Activated CD4-positive, alpha-beta T cell treated with anti-CD3 and anti-CD28 coated beads, Interleukin-2, amount 10 ng/mL, durations not matched to agents 24 days and 14 days (primary cell): ENCODE measurements around the gene CIDEB. TPM values are rescaled to one million over a fixed set of nuclear protein-coding genes. Genes with fewer than 3 reads are reported as not detected.

Source experiments
- DNase-seq: peaks from one replicate; pipeline ENCODE4 v3.0.0; 2022
- H3K27ac Mint-ChIP-seq: one replicate; pipeline ENCODE4 v1.8.0; 2022; ENCODE audit warnings: mild to moderate bottlenecking, mixed read lengths
- H3K27me3 Mint-ChIP-seq: one replicate; pipeline ENCODE4 v1.8.0; 2022; ENCODE audit warnings: mixed read lengths
- H3K36me3 Mint-ChIP-seq: one replicate; pipeline ENCODE4 v1.8.0; 2022; ENCODE audit warnings: low read depth, mild to moderate bottlenecking, mixed read lengths
- H3K4me1 Mint-ChIP-seq: one replicate; pipeline ENCODE4 v1.8.0; 2021; ENCODE audit warnings: mixed read lengths
- H3K4me3 Mint-ChIP-seq: one replicate; pipeline ENCODE4 v1.8.0; 2022; ENCODE audit warnings: mild to moderate bottlenecking, moderate library complexity, mixed read lengths
- H3K9me3 Mint-ChIP-seq: one replicate; pipeline ENCODE4 v1.8.0; 2021; ENCODE audit warnings: mixed read lengths
- intact Hi-C: fragments of 100-400 bp; cut with micrococcal nuclease; formaldehyde crosslinking; loops from one replicate; pipeline ENCODE4 v1.15.1; 2023
- total RNA-seq: library from RNA; stranded (reverse); gene quantifications from 2 replicates; pipeline ENCODE4 v1.2.3, GENCODE V29; 2022

CIDEB gene
- total RNA-seq, 1 donor from 2014 or later, result 22.2 TPM

DNA sequence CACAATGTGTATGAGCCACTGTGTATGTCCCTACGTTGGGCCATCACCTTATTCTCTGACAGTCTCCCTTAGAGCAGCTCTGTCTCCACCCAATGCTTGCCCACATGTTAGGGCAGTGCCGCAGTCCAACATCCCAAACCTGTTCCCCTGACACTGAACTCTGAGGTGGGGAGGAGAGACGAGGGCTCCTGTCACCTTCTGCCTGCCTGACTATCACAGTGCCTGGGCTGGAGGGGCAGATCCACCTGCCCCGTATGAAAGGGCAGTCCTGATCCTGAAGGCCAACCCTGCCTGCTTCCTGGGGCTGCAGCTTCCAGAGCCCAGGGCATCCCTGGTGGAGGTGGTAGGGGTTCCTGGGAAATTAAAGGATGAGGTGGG lies 47.0 kb downstream of the CIDEB start:
- no peak for DNase-seq
- H3K36me3 Mint-ChIP-seq, result peaks cover 11% of the 10 kb centered on the region
- H3K27me3 Mint-ChIP-seq, result no peaks in the 10 kb centered on the region
- H3K27ac Mint-ChIP-seq, result no peak overlapping the region
- no peaks in the 10 kb centered on the region for H3K9me3 Mint-ChIP-seq
- no peaks in the 10 kb centered on the region for H3K4me1 Mint-ChIP-seq
- H3K4me3 Mint-ChIP-seq, result no peak overlapping the region
- intact Hi-C loops, result no loop called here

DNA sequence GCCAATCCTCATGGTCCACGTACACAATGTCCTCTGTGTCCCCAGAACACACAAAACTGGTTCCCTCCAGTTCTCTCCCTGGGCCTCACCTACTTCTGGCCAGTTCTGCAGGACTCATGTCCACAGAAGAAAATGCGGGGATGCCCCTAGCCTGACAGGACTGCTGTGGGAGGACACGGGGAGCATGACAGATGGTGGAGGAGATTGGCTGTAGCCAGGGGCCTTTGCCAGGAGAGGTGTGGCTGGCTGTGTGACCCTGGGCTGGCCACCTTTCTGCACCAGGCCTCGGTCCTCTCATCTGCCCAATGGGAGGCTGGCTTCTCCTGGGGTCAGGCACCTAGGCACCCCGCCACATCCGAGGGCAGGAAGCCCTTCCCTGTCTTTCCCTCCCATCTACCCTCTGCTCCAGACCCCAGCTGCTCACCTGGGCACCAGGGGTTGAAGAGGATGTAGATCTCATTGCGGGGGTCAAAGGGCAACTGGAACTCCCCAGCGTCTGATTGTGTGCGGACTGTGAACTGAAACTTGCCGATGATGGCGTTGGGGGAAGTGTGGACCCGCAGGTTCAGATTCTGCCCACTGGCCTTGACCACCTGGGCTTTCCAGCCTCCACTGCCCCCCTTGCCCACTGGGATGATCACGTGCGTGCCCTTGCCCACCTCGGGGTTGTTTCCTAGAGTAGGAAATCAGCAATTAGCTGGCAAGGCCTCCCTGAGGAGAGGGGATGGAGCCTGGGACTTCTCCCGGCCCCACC lies 47.6 kb downstream of the CIDEB start:
- Mint-ChIP-seq H3K27ac (no peak overlapping the region), H3K36me3 (peaks cover 10% of the 10 kb centered on the region)
- intact Hi-C loops, result no loop called here

DNA sequence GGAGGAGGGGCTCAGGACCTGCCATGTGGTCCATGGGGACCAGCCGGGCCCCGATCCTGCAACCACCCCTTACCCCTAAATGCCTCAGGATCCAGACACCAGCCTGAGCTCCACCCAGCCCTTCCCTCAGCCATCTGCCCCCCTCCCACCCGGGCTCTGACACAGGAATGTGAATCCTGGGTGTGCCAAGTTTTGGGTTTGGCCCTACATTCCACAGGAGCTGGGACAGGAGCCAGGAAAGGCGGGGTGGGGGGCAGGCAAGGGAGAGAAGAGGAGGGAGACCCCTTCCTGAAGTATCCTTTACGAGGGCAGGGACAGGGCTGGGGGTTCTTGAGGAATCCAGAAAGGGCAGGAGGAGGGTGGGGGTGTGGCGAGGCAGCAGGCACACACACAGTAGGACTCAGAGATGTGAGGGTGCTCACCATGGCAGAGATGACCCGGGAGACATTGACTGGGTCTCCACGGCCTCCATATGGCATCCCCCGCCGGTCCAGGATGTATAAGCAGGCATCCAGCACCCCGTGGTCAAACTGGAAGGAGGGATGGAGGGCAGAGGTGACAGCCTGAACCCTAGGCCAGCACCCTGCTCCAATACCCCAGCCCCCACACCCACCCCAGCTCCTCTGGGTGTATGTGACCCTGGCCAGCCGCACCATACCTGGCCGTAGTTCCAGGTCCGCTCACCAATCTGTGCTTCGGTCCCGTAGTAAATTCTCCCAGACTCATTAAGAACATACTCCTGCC lies 48.3 kb downstream of the CIDEB start:
- intact Hi-C loops, result no loop called here

More for the DNA sequence above, 47.6 kb downstream of the CIDEB start:
- DNase-seq, result no peak
- Mint-ChIP-seq H3K27me3 (no peaks in the 10 kb centered on the region), H3K9me3 (no peaks in the 10 kb centered on the region), H3K4me1 (no peaks in the 10 kb centered on the region), H3K4me3 (no peak overlapping the region)

DNA sequence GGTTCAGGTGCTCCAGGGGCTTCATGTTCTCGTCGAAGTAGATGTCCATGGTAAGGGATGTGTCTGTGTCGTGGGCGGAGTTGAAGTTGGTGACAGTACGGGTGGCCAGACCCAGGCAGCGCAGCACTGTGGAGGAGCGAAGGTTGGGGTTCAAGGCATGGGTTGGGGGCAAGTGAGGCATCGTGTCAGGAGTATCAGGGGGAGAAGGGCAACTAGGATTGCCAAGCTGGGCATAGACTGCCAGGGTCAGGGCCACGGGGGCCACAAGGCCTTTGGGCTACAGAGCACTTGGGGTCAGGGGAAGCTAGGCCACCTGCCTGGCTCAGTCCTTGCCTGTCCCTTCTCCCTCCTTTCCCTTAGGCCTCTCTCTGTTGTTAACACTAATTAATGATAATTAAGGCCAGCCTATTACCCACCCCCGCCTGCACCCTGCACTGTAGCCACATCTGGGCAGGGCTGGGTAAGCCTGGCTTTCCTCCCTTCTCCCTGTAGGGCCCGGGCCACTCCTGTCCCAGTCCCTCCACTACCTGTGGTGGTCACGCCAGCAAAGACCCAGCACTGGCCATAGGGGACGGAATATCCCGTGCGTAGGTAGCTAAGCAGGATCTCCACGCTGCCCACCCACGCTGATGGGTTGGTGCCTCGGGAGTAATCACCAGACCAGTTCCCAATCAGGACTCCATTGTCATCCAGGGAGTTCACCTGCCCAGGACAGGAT lies 49.1 kb downstream of the CIDEB start:
- intact Hi-C loops, result no loop called here
- H3K27ac Mint-ChIP-seq, result no peak overlapping the region
- no peaks in the 10 kb centered on the region for H3K4me1 Mint-ChIP-seq
- H3K4me3 Mint-ChIP-seq, result no peak overlapping the region
- DNase-seq, result no peak
- H3K36me3 Mint-ChIP-seq, result peaks cover 14% of the 10 kb centered on the region
- H3K9me3 Mint-ChIP-seq, result no peaks in the 10 kb centered on the region
- no peaks in the 10 kb centered on the region for H3K27me3 Mint-ChIP-seq

More for the DNA sequence above, 48.3 kb downstream of the CIDEB start:
- Mint-ChIP-seq H3K27ac (no peak overlapping the region), H3K27me3 (no peaks in the 10 kb centered on the region), H3K4me3 (no peak overlapping the region), H3K4me1 (no peaks in the 10 kb centered on the region), H3K9me3 (no peaks in the 10 kb centered on the region), H3K36me3 (peaks cover 9% of the 10 kb centered on the region)
- DNase-seq, result no peak

DNA sequence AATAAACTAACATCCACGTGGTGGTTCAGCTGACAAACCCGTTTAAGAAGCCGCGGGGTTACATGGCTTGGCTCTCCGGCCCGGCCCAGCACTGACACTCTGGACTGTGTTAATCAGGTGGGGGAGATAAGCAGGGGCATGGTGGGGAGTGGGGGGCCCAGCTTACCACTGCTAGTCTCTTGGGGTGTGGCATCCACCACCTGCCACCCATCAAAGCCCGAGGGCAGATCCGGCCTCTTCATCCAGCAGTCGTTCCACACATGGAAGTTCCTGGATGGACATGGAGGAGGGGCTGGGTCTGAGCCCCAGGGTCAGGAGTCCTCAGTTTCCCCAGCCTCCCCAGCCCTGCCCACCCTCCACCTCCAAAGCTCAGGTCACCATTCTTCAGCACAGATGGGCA lies 49.7 kb downstream of the CIDEB start:
- Mint-ChIP-seq H3K9me3 (no peaks in the 10 kb centered on the region), H3K36me3 (peaks cover 14% of the 10 kb centered on the region), H3K4me1 (no peaks in the 10 kb centered on the region), H3K27me3 (no peaks in the 10 kb centered on the region), H3K27ac (no peak overlapping the region), H3K4me3 (no peak overlapping the region)
- no peak for DNase-seq
- intact Hi-C loops, result no loop called here

DNA sequence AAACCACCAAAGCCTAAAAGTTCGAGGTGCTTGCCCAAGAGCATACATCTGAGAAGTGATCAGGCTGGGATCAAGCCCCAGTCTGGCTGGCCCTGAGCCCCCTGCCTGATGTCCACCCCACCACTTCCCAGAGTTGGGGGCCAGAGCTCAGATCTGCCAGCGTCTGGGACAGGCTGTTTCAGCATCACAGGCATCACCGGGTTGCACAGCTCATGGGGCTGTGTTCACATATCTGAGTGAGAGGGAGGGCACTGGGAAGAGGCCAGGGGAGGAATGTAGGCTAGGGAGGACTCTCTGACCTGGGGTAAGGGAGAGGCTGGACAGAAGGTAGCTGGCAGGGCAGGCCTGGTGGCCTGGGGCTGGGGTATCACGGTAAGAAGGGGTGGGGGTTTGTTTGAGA lies 50.8 kb downstream of the CIDEB start:
- Mint-ChIP-seq H3K4me1 (no peaks in the 10 kb centered on the region), H3K36me3 (peaks cover 11% of the 10 kb centered on the region), H3K27ac (no peak overlapping the region), H3K4me3 (no peak overlapping the region), H3K27me3 (no peaks in the 10 kb centered on the region), H3K9me3 (no peaks in the 10 kb centered on the region)
- no peak for DNase-seq
- intact Hi-C loops, result no loop called here

DNA sequence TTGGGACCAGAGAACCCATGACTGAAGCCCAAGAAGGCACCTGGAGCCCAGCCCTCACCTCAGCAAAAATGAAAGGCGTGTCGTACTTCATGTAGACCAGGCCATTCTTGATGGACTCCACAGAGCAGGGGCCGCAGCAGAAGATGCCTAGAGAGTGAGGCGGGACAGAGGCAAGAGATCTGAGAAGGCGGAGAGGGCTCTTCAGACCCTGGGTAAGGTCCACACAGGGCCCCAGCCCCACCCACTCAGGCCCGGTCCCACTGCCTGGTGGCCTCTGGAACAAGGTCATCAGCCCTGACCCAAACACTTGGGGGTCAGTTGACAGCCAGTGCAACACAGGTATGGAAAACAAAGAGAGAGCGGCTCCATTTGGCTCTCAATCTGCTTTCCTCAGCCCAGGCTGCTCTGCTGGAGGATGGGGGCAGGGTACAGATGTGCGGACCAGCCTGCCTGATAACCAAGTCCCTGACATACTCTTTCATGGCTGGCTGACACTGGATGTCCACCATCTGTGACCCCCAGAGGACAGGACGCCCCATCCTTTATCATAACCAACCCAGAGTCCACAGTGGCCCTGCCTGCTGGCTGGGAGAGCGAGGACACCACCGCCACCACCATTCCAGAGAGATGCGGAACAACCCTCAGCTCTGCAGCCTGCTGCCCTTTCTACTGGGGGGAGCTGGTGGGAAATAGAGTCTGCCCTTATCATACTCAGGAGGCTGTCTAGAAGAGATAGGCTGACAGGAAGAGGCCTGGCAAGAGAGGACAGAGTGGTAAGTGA lies 51.7 kb downstream of the CIDEB start:
- intact Hi-C loops, result no loop called here

DNA sequence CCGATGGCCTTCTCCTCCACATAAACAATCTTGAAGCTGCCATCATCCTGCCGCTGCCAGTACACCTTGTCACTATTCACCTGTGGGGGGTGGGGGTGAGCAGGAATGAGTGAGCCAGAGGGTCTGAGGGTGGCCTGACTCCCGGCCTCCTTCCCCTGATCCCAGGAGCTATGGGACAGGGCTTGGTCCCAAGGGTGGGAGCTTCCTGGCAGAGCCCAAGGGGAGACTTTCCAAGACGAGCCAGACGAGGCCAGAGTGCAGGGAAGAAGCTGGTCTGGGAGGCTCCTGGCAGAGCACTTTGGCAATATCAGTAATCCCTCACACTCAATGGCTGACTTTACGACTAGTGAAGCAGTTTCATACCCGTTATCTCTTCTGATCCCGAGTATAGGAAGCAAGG lies 52.3 kb downstream of the CIDEB start:
- H3K4me1 Mint-ChIP-seq, result peaks cover 14% of the 10 kb centered on the region
- no peaks in the 10 kb centered on the region for H3K27me3 Mint-ChIP-seq
- no peaks in the 10 kb centered on the region for H3K9me3 Mint-ChIP-seq
- no peak for DNase-seq
- no peak overlapping the region for H3K27ac Mint-ChIP-seq
- H3K36me3 Mint-ChIP-seq, result peaks cover 12% of the 10 kb centered on the region
- intact Hi-C loops, result no loop called here
- H3K4me3 Mint-ChIP-seq, result no peak overlapping the region

More for the DNA sequence above, 51.7 kb downstream of the CIDEB start:
- DNase-seq, result no peak
- H3K36me3 Mint-ChIP-seq, result peaks cover 11% of the 10 kb centered on the region
- no peaks in the 10 kb centered on the region for H3K27me3 Mint-ChIP-seq
- H3K27ac Mint-ChIP-seq, result no peak overlapping the region
- no peaks in the 10 kb centered on the region for H3K9me3 Mint-ChIP-seq
- H3K4me3 Mint-ChIP-seq, result no peak overlapping the region
- H3K4me1 Mint-ChIP-seq, result peaks cover 7% of the 10 kb centered on the region

Other genes starting within 250 kb of the CIDEB start
- not detected in 2 replicates for gene CPNE6, start 236.4 kb downstream of the CIDEB start, total RNA-seq
- gene PCK2, start 213.7 kb downstream of the CIDEB start, total RNA-seq, result 63.6 and 64.2 TPM in 2 replicates
- 55.8 and 57.3 TPM in 2 replicates for gene DCAF11, start 193.2 kb downstream of the CIDEB start, total RNA-seq
- gene NRL, start 193.0 kb downstream of the CIDEB start, total RNA-seq, result 0.96 and 1.2 TPM in 2 replicates
- gene FITM1, start 177.3 kb downstream of the CIDEB start, total RNA-seq, result 0.26 and 0.54 TPM in 2 replicates
- gene PSME1, start 171.8 kb downstream of the CIDEB start, total RNA-seq, result 300 and 306 TPM in 2 replicates
- gene EMC9, start 166.4 kb downstream of the CIDEB start, total RNA-seq, result 26.6 and 30.3 TPM in 2 replicates
- 565 and 584 TPM in 2 replicates for gene PSME2, start 161.4 kb downstream of the CIDEB start, total RNA-seq
- 95.1 and 95.6 TPM in 2 replicates for gene RNF31, start 160.5 kb downstream of the CIDEB start, total RNA-seq
- gene IRF9, start 146.7 kb downstream of the CIDEB start, total RNA-seq, result 138 and 159 TPM in 2 replicates
- gene REC8, start 135.9 kb downstream of the CIDEB start, total RNA-seq, result 33.8 and 34.3 TPM in 2 replicates
- gene IPO4, start 119.2 kb downstream of the CIDEB start, total RNA-seq, result 107 and 112 TPM in 2 replicates
- gene TM9SF1, start 112.5 kb downstream of the CIDEB start, total RNA-seq, result 35.1 and 36.4 TPM in 2 replicates
- gene TSSK4, start 102.3 kb downstream of the CIDEB start, total RNA-seq, result 0.26 and 0.36 TPM in 2 replicates
- 88.0 and 89.9 TPM in 2 replicates for gene CHMP4A, start 94.5 kb downstream of the CIDEB start, total RNA-seq
- gene MDP1, start 91.9 kb downstream of the CIDEB start, total RNA-seq, result 11.6 and 13.5 TPM in 2 replicates
- 188 and 190 TPM in 2 replicates for gene NEDD8, start 75.6 kb downstream of the CIDEB start, total RNA-seq
- gene GMPR2, start 75.0 kb downstream of the CIDEB start, total RNA-seq, result 32.4 and 42.8 TPM in 2 replicates
- 87.1 and 93.6 TPM in 2 replicates for gene TINF2, start 65.4 kb downstream of the CIDEB start, total RNA-seq
- 5.1 and 6.2 TPM in 2 replicates for gene TGM1, start 44.8 kb downstream of the CIDEB start, total RNA-seq
- gene RABGGTA, start 36.4 kb downstream of the CIDEB start, total RNA-seq, result 49.6 and 51.1 TPM in 2 replicates
- gene DHRS1, start 8.2 kb downstream of the CIDEB start, total RNA-seq, result 10.1 and 10.3 TPM in 2 replicates
- 48.3 and 52.2 TPM in 2 replicates for gene NOP9, start 8.1 kb downstream of the CIDEB start, total RNA-seq
- gene LTB4R2, start 2.2 kb upstream of the CIDEB start, total RNA-seq, result 9.6 and 11.0 TPM in 2 replicates
- 12.2 and 14.2 TPM in 2 replicates for gene LTB4R, start 3.5 kb upstream of the CIDEB start, total RNA-seq
- 1.6 and 2.8 TPM in 2 replicates for gene ADCY4, start 27.1 kb upstream of the CIDEB start, total RNA-seq
- 12.0 and 13.9 TPM in 2 replicates for gene RIPK3, start 32.0 kb upstream of the CIDEB start, total RNA-seq
- gene NFATC4, start 60.2 kb upstream of the CIDEB start, total RNA-seq, result not detected in 2 replicates
- not detected in 2 replicates for gene NYNRIN, start 91.0 kb upstream of the CIDEB start, total RNA-seq
- 4.5 and 7.4 TPM in 2 replicates for gene CBLN3, start 121.7 kb upstream of the CIDEB start, total RNA-seq
- gene KHNYN, start 122.0 kb upstream of the CIDEB start, total RNA-seq, result 63.0 and 65.4 TPM in 2 replicates
- gene SDR39U1, start 134.8 kb upstream of the CIDEB start, total RNA-seq, result 40.8 and 49.7 TPM in 2 replicates
- not detected in 2 replicates for gene CMA1, start 200.3 kb upstream of the CIDEB start, total RNA-seq